ENCODE data around the gene CDKL5.
A peak's percentile ranks its signal among the peaks of the same experiment; 100 is the strongest.

The CDKL5 gene

GRCh38 chrX:18701621-18702361 is 276.4 kb downstream of the CDKL5 start:
- DNase-seq (ENCODE audit: extremely low read depth, low read depth): peak; percentile 6
- no peak overlapping the region for H3K4me3 ChIP-seq (replicated peaks; ENCODE audit: low read depth, low read length)
- TF ChIP-seq, protein P1, sequence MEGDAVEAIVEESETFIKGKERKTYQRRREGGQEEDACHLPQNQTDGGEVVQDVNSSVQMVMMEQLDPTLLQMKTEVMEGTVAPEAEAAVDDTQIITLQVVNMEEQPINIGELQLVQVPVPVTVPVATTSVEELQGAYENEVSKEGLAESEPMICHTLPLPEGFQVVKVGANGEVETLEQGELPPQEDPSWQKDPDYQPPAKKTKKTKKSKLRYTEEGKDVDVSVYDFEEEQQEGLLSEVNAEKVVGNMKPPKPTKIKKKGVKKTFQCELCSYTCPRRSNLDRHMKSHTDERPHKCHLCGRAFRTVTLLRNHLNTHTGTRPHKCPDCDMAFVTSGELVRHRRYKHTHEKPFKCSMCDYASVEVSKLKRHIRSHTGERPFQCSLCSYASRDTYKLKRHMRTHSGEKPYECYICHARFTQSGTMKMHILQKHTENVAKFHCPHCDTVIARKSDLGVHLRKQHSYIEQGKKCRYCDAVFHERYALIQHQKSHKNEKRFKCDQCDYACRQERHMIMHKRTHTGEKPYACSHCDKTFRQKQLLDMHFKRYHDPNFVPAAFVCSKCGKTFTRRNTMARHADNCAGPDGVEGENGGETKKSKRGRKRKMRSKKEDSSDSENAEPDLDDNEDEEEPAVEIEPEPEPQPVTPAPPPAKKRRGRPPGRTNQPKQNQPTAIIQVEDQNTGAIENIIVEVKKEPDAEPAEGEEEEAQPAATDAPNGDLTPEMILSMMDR (IDR thresholded peaks at IDR 0.05; ENCODE audit: low read depth, low read length, missing control alignments): no peak

DNA sequence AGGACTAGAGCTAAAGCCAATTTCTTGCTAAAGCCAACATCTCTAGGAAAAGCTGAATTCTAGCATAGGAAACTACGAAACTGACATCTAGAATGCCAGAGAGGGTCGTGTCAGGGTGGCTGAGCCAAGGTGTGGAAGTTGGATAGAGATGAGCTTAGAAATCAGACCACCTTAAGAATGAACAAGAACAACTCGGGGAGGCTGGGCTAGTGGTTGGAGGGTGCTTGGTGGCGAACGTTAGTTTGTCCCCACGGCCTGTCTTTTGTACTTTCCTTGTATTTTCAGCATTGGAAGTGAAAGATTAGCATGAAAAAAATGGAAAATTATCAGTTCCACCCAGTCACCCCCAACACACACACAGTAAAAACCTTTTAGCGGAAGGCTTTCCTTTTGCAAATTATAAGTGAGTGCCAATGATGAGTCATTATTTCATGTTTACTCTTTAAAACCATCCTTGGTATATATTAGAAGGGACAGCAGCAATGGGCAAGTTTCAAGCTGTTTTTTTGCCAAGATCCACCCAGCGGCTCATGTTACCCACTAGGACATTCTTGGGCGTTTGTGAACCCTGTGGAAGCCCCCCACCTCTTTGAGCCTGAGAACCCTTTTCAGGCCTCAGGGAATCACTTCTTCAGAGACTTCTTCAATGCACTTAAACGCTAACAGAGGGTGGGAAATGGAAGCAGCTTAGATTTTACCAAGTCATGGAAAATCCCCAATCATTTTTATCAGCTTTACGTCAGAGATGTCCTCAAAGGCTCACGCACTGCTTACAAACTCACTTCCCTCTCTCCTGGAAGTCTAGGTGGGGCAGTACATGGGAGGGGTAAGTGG is 277.2 kb downstream of the CDKL5 start:
- peak; percentile 11 for DNase-seq (ENCODE audit: extremely low read depth, low read depth)
- TF ChIP-seq, protein P1 (IDR thresholded peaks at IDR 0.05; ENCODE audit: low read depth, low read length, missing control alignments): no peak
- H3K4me3 ChIP-seq (replicated peaks; ENCODE audit: low read depth, low read length): no peak overlapping the region

Data from HFF-Myc (cell line).